Left colon (tissue), 2 donors: ENCODE measurements around the gene KRT84. TPM values are rescaled to one million over a fixed set of nuclear protein-coding genes. Genes with fewer than 3 reads are reported as not detected.
A peak's percentile ranks its signal among the peaks of the same experiment; 100 is the strongest.

Experiments used
- ATAC-seq: fragments of 200-7000 bp; cut with Tn5 transposase; one replicate; pipeline ENCODE4 v1.9.1; 2020; ENCODE audit warnings: mild to moderate bottlenecking, moderate library complexity
- DNase-seq, 2 donors: peaks; one replicate each; pipeline ENCODE4 v3.0.0-alpha.2; 2020
- intact Hi-C, 2 donors: fragments of 100-400 bp; cut with DNase I in 1 of 2; cut with micrococcal nuclease in 1 of 2; formaldehyde crosslinking; loops; one replicate each; pipeline versions ENCODE4 v1.11.2 to v1.14.0; 2022; cut with DNase I, micrococcal nuclease
- total RNA-seq, 2 donors: library from RNA; stranded (reverse); fragmentation: NEBNext Ultra II Directional; extraction: Animal tissue kit (Norgen Biotek cat#: 25700); gene quantifications; one replicate each; pipeline ENCODE4 v1.2.1, GENCODE V29; 2021
- donor health status: DM: no; HTN: no; CAD: no.
- donor health status: DM: yes; HTN: yes; CAD: no.

Gene KRT84
- total RNA-seq, 2 donors from 2014 or later, result not detected

DNA sequence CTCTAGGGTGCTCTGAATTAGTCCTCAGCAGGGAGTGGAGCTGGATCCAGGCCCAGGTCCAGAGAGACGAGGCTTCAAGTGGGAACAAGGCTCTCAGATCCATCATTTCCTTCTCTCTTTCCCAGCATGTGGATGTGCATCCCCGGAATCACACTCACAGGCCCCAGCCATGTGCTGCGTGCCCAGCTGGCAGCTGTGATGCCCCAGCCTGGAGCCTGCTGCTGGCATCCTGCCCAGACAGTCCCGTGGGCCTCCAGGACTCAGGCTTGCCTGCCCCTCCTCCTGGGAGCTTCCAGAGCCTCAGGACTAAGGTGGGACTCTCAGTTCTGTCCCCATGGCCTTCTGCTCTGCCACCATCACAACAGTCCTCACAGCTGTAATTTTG, 6.2 kb upstream of the KRT84 start:
- intact Hi-C loops, result loop anchor here in 1 of 2 donors (5.0 kb wide), 1 partner anchor 116 kb away; no protein-coding TSS in a partner anchor
- ATAC-seq (peak; percentile 55), DNase-seq (peak; percentile 36 to 59)

DNA sequence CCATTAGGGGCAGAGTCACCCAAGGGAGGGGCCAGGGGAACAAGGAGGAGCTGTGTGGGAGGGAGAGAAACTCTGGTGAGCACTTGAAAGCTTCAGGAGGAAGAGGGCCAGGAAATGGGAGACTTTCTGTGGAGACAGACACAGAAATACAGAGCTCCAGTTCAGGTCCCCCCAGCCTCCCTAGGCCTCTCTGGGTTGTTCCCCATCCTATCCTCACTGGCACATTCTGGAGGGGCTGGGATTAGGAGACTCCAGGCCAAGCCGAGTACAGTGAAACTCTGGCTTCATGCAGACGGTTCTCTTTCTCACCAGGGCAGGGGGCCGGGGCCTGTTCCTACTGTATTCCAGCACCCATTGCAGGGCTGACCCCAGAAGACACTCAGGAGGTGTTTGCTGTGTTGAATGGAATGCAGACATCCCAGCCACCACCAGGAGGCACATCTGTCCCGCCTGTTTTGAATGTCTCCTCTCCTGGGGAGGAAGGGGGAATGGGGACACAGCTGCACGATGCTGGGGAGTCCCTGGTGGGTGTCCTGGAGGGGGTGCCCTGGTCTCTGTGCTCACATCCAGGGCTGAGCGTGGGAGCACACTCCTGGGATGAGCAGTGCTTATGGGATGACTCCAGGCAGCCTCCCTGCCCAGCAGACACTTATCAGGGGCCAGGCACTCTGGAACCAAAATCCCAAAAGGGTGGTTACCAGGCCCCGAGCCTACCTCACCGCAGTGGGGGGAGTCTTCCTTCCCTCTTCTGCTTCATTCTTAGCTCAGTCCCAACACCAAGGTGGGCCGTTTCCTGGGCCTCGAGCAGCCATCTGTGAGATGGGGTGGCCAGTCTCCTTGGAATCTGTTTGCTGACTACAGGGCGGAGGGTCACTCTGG, 5.5 kb upstream of the KRT84 start:
- intact Hi-C loops, result loop anchor here in 1 of 2 donors (5.0 kb wide), 1 partner anchor 116 kb away; no protein-coding TSS in a partner anchor
- peak in 1 of 2 donors; percentile 22 for DNase-seq
- ATAC-seq, result peak; percentile 58

DNA sequence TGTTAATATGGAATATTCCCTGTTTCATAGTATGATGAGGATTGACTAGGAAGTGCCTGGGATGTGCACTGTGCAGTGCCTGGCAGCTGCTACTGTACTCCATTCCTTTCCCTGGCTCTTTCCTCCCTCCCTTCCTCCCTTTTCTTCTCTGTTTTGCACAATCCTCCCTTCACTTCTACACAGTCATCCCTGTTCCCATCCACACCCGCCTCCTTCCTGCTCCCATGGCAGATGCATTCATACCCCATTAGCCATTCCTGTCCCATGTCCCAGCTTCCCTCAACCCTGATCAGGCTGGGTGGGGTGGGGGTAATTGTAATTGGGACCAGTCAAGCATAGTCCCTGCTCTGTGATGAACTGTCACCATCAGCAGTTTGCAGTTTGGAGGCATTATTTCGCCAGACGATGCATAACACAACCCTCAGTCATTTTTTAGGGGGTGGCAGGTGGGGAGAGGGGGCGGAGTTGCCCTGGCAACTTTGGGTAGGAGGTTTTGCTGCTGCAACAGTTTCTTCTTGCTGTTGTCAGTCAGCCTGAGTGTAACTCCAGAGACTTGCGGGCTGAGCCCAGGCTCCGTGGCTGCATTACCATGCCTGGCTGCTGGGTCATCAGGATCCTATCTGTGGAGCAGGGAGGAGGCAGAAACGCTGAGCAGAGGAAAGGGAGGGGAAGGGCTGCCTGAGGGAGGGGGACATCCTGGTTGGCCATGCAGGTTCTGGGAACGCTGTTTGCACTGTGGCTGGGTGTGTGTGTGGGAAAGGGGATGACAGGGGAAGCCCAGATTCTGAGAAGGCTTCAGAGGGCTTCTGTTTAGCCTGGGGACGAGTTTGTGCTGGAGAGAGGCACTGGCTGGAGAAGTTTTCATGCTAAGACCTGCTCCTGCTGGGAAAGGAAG, 4.1 kb upstream of the KRT84 start:
- no peak for ATAC-seq
- intact Hi-C loops, result loop anchor here in 1 of 2 donors (5.0 kb wide), 1 partner anchor 118 kb away; no protein-coding TSS in a partner anchor

DNA sequence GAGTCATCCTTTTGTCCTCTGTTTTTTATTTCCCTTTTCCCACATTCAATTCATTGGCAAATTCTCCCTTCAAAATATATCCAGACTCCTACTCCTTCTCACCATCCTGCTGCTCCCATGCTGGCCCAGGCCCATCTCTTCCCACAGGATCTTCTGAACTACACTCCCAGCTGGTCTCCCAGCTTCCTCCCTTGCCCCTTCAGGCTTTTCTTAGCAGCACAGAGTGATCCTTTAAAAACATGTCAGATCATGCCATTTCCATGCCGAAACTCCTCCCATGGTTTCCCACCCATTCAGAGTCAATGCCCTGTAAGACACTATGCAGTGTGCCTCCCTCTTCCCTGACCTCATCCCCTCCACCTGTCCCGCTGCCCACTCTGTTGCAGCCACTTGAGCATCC, 2.4 kb upstream of the KRT84 start:
- intact Hi-C loops, result no loop called here
- no peak for DNase-seq

More for the DNA sequence above, 4.1 kb upstream of the KRT84 start:
- no peak for DNase-seq

DNA sequence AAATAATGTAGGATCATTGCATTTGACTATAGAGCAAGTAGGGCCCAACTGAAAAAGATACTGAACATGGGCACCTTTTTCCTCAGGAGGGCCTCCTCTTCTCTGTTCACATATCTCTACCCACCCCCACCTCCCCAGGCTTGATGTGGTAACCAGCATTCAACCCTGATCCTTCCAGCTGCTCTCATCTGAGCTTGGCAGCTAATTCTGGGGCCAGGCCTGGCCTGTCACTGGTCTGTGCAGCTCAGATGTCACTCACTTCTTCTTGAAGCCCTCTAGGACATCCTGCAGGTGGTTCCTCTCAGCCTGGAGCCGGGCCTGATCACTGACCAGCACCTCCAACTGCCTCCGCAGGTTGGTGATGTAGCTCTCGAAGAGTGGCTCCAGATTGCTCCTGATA, 2.1 kb downstream of the KRT84 start:
- DNase-seq (no peak), ATAC-seq (no peak)
- intact Hi-C loops, result no loop called here

More for the DNA sequence above, 2.4 kb upstream of the KRT84 start:
- ATAC-seq, result no peak

DNA sequence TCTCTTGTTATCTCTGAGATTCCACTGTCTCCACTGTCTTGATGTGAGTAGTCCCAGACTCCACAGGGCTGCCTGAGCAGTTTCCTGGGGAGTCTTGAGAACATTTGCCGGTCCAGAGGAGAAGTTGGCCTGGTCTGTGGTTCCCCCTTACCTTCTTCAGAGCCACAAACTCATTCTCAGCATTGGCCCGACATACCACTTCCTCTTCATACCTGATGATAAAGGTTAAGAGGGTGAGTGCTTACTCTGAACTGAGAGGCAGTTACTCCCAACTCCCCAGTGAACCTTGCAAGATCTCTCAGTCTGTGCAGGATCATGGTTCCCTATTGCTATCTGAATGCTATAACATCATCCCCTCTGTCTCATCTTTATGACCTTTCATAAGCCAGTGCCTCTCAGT, 2.6 kb downstream of the KRT84 start:
- ATAC-seq (no peak), DNase-seq (no peak)
- intact Hi-C loops, result no loop called here

DNA sequence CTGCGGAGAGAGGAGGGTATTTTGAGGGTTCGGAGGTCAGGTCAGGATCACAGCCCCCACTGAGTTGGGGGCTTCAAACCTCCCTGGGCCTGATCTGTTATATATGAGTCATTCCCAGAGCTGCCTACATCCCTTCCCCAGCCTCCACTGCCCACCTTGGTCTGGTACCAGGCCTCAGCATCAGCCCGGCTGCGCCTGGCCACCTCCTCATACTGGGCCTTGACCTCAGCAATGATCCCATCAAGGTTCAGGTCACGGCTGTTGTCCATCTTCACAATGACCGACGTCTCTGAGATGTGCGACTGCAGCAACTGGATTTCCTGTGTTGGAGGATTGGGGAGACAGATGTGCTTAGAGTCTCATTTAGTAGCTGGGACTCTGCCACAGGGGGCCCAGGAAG, 4.2 kb downstream of the KRT84 start:
- ATAC-seq (no peak), DNase-seq (no peak)
- intact Hi-C loops, result no loop called here

DNA sequence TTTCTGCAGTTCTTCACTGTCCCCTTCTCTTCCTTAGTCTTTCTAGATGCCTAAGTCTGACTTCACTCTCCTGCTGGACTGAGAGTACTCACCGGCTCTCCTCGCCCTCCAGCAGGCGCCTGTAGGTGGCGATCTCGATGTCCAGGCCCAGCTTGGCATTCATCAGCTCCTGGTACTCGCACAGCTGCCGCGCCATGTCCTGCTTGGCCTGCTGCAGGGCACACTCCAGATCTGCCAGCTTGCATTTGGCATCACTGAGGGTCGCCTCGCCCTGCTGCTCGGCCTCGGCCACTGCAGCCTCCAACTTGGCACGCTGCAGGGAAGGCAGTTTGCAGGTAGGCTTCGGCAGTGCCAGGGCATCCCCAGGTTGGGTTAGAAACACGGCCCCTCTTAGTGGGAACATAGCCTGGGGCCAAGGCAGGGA, 5.2 kb downstream of the KRT84 start:
- peak in 1 of 2 donors; percentile 50 for DNase-seq
- intact Hi-C loops, result no loop called here
- peak; percentile 55 for ATAC-seq

DNA sequence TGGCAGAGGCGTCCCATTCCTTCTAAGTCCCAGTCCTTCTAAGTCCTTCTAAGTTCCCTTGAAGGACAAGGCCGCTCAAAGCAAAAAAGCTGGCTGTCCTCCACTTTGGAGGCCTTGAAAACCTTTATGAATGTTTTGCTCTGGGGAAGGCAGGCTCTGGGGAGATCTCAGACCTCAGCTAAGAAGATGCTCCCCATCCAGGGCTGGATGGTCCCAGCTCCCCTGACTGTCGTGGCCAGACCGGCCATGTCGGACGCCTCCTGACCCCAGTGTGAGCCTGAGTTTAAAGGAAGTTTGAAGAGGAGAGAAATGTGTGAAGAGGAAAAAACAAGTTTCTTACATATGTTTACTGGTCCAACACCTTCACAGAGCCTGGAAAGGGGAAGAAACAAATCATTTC, 5.9 kb downstream of the KRT84 start:
- no peak for ATAC-seq
- intact Hi-C loops, result loop anchor here in 1 of 2 donors (10.0 kb wide), 1 partner anchor 125 kb away; no protein-coding TSS in a partner anchor
- DNase-seq, result no peak

DNA sequence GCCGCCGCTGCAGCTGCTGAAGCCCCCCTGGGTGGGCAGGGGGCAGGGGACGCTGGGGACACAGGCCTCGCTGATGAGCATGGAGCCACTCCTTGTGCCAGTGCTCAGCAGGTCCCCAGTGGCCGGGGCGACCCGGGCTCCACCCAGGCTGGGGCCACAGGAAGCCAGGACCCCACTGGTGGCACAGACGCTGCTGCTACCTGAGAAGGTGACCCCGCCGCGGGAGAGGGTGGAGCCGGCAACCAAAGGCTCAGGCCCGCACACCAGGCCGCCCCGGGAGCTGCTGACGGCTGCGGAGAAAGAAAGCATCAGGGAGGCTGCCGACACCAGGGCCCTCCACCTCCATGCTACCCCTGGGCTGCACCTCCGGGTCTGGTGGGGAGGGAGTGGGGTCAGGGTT, 7.4 kb downstream of the KRT84 start:
- no peak for ATAC-seq
- intact Hi-C loops, result loop anchor here in 1 of 2 donors (10.0 kb wide), 1 partner anchor 127 kb away; no protein-coding TSS in a partner anchor
- no peak for DNase-seq

DNA sequence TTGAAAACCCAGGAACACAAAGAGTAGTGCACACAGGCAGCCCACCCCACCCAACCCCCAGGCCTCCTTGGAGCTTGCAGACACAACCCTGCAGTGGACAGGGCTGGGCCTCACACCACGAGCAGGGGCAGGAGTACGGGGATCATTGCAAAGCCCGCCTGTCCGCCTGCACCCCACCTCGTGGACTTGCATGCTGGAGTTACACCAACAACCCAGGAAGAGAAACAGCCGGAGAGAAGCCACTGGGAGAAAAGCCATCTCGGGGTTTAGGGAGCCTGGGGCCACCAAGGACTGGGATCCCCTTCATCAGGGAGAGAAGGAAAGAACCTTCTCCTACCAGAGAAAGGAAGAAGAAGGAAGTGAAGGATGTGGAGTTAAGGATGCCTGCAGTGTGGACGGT, 8.2 kb downstream of the KRT84 start:
- intact Hi-C loops, result loop anchor here in 1 of 2 donors (10.0 kb wide), 1 partner anchor 128 kb away; no protein-coding TSS in a partner anchor
- no peak for DNase-seq
- no peak for ATAC-seq

DNA sequence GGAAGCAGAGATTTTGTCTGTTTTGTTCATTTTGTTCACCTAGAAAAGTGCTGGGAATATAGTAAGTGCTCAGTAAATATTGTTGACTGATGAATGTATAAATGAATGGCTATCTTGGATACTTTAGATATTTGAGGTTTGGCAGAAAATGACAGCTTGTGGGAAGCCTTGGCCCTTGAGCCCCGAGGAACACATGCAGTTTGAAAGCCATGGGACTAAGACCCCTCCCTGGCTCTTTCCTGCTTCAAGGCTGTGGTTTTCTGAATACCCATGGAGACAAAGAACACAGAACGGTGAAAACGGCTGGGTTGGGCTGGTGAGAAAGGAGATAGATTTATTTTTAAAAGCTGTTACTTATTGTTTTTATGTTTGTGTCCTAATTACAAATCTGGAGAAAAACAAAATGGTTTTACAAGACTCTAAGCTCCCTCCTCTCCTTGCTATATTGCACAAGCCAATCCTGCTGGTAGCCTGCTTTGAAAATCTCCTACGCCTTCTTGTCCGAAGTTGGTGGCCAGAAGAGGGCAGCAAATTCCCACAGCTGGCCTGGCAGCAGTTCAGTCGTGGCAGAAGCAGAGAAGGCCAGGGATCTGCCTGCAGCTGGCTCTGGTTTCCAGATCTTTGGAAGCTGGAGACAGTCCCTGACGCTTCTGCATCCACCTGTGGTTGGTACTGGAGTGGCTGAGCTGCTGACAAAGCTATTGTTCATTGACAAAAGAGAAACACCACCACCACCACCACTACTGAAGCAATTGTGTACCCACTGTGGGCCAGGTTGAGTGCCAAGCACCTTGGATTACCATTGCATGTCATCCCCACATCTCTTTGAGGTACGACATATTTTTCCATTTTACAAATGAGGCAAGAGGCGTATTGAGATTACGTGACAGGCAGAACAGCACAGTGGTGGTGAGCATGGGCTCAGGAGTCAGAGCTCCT, 13.0 kb downstream of the KRT84 start:
- DNase-seq (peak; percentile 65 to 85), ATAC-seq (peak; percentile 92)
- intact Hi-C loops, result loop anchor here in 1 of 2 donors (5.0 to 10.0 kb wide), 2 partner anchors 132 to 505 kb away; no protein-coding TSS in a partner anchor

DNA sequence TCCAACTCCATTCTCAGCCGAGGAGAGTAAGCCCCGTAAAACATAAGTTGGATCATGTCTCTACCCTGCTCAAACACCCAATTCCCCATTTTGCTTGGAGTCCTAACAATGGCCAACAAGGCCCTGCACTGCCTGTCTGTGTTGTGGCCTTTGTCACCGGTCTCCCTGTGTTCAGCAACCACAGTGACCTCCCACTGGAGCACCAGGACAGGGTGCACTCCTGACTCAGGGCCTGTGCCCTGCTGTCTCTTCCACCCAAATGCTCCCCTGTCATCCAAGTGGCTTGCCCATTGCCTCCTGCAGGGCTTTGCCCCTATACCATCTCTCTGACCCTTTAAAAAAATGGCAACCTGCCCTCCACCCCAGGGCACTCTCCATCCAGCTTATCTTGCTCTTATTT, 13.7 kb downstream of the KRT84 start:
- intact Hi-C loops, result loop anchor here in 1 of 2 donors (5.0 to 10.0 kb wide), 2 partner anchors 133 to 506 kb away; no protein-coding TSS in a partner anchor
- DNase-seq (no peak), ATAC-seq (no peak)

DNA sequence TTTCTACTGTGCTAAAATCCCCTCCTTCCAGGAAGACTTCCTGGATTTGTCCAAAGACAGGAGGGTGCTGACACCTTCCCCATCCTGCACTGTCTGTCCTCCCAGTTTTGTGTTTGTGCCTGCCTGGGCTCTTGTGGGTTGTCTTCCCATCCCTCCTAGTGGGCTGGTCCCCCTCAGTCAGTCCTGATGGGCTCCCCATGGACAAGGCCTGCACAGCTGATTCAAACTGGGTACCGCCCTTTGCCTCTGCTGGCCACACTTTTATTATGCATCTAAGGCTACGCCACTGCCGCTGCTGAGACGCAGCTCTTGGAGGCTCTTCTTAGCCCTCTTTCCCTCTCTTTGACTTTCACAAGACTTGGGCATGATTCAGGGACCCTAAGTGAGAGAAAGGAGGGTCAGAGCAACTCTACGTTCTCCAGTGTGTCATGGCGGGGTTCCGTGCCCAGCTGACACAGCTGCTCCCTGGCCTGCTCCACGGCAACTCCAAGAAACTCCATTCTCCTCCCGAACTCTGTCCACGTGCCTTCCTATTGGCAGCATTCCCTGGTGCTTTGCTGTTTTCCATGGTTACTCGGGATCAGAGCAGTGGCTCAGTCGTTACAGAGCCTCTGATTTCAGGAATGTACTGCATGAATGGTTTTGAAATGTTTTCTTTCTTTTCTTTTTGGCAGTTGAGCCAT, 14.4 kb downstream of the KRT84 start:
- ATAC-seq, result no peak
- no peak for DNase-seq
- intact Hi-C loops, result loop anchor here in 1 of 2 donors (5.0 to 10.0 kb wide), 2 partner anchors 134 to 506 kb away; no protein-coding TSS in a partner anchor

DNA sequence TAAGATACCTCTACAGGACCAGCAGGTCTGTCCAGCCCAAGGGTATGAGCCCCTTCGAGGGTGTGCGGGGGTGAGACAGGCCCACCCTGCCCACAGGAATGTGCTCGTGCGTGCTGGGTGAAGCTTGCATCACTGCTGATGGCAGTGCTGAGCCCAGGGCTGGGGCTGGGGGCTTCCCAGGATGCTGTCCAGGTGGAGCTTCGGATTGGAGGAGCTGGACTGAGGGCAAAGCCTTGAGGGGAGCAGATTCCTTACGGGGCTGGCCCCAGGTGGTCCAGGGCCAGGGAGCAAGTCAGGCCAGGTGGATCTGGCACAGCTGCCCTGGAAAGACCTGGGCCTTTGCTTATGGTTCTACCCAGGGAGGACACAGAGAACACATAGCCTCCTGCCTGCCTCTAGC, 15.6 kb downstream of the KRT84 start:
- ATAC-seq (no peak), DNase-seq (no peak)
- intact Hi-C loops, result loop anchor here in 1 of 2 donors (5.0 to 10.0 kb wide), 2 partner anchors 135 to 507 kb away; no protein-coding TSS in a partner anchor

DNA sequence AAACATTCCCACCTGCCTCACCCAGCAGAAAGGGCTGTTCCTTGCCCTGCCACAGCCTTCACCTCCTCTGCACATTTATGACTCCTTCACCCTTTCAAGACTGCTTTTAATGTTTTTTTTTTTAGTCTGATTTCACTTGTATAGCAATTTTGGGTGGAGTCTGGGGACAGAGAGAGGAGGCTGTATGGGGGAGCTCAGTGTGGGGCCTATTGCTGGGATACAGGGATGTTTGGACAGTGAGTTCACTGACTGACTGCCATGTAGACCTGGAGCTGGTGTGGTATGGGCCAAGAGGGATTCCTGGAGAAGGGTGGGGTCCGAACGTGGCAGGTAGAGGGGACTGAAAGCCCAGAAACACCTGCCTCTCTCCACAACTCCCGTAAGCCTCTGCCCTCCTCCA, 16.2 kb downstream of the KRT84 start:
- DNase-seq, result no peak
- intact Hi-C loops, result no loop called here
- ATAC-seq, result no peak

DNA sequence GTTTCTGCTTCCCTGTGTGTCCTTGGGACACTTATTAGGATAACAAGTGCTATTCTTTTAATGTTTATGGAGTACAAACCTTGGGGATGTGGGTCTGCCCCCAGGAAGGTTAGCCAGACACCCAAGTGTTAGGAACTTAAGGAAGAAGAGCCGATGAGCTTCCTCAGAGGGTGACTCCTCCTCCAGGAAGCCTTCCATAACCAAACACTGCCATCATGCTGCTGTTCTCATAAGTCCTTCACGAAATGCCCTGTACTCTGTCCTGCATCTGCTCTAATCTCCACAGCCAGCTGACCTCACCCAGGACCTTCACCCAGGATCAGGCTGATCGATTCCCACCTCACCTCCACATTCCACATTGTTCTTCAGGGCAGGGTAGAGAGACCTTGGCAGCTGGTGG, 16.9 kb downstream of the KRT84 start:
- no peak for ATAC-seq
- no peak for DNase-seq
- intact Hi-C loops, result no loop called here
